H1 (cell line): ENCODE measurements around the gene ARMC5. TPM values are rescaled to one million over a fixed set of nuclear protein-coding genes. Genes with fewer than 3 reads are reported as not detected.

Experiments used
- CTCF ChIA-PET: fragments of 300-600 bp; sonication (Branson Sonifier 250); formaldehyde crosslinking; loops from one replicate; lab custom pipeline; 2021; ENCODE audit not compliant: partially characterized antibody; lab: Charles Lee
- POLR2A ChIA-PET: fragments of 300-600 bp; sonication (Branson Sonifier 250); formaldehyde crosslinking; loops from one replicate; lab custom pipeline; 2021; ENCODE audit warnings: inconsistent platforms; ENCODE audit not compliant: partially characterized antibody; lab: Charles Lee
- DNase-seq, 2 experiments: peaks; one replicate each; pipeline versions ENCODE4 v3.0.0 to v3.0.0-alpha.2; 2010 to 2022; ENCODE audit warnings: low spot score in 2 of 2, low read depth in 1 of 2, mixed read lengths in 1 of 2
- FAIRE-seq: peaks from 2 replicates; lab custom pipeline; 2011; peaks lifted over from hg19 to GRCh38; lab: Jason Lieb, UNC
- H2AFZ ChIP-seq: 2 replicates; pipeline ENCODE4 v1.8.1; 2012; ENCODE audit warnings: low read length, inconsistent platforms
- H2AK5ac ChIP-seq: 2 replicates; pipeline ENCODE4 v1.6.1; 2013; ENCODE audit warnings: low read depth, low read length
- H2BK120ac ChIP-seq: replicated peaks from 2 replicates; pipeline ENCODE3; 2013; ENCODE audit warnings: low read depth, low read length, inconsistent platforms
- H2BK12ac ChIP-seq: 2 replicates; pipeline ENCODE4 v1.6.1; 2013; ENCODE audit warnings: low read depth, low read length
- H2BK15ac ChIP-seq: 2 replicates; pipeline ENCODE4 v1.6.1; 2013; ENCODE audit warnings: low read length
- H2BK20ac ChIP-seq: 2 replicates; pipeline ENCODE4 v1.6.1; 2013; ENCODE audit warnings: low read length
- H2BK5ac ChIP-seq: 2 replicates; pipeline ENCODE4 v1.6.1; 2013; ENCODE audit warnings: low read depth, low read length
- H3K14ac ChIP-seq: 2 replicates; pipeline ENCODE4 v1.6.1; 2013; ENCODE audit warnings: inconsistent platforms; ENCODE audit not compliant: insufficient read length
- H3K18ac ChIP-seq: 2 replicates; pipeline ENCODE4 v1.6.1; 2013; ENCODE audit warnings: low read length; ENCODE audit errors: extremely low read depth
- H3K23ac ChIP-seq: 2 replicates; pipeline ENCODE4 v1.6.1; 2013; ENCODE audit warnings: inconsistent platforms; ENCODE audit not compliant: insufficient read length
- H3K23me2 ChIP-seq: 2 replicates; pipeline ENCODE4 v1.6.1; 2013; ENCODE audit warnings: low read depth, low read length
- H3K27ac ChIP-seq: 2 replicates; pipeline ENCODE4 v1.6.1; 2011; ENCODE audit warnings: low read depth, low read length, inconsistent platforms
- H3K27me3 ChIP-seq, 4 experiments: replicated peaks in 1 of 4; 1 replicate in 1 of 4; 2 replicates in 3 of 4; pipeline versions ENCODE4 v1.6.1 to v1.8.1; 2011 to 2013; ENCODE audit warnings: low read length in 3 of 4, mild to moderate bottlenecking in 3 of 4, inconsistent platforms in 2 of 4, mixed read lengths in 2 of 4, moderate library complexity in 1 of 4; ENCODE audit not compliant: control insufficient read depth in 3 of 4, insufficient read depth in 3 of 4; ENCODE audit errors: extremely low read depth in 1 of 4
- H3K36me3 ChIP-seq, 4 experiments: 2 replicates each; pipeline versions ENCODE4 v1.6.1 to v1.8.1; 2011 to 2013; ENCODE audit warnings: mild to moderate bottlenecking in 4 of 4, low read length in 3 of 4, moderate library complexity in 2 of 4, control low read depth in 1 of 4, inconsistent platforms in 1 of 4; ENCODE audit not compliant: insufficient read depth in 4 of 4, control insufficient read depth in 2 of 4
- H3K4ac ChIP-seq: replicated peaks from 2 replicates; pipeline ENCODE3; 2013; ENCODE audit warnings: low read length, low read depth, mixed read lengths, inconsistent platforms; ENCODE audit not compliant: insufficient read length
- H3K4me1 ChIP-seq, 4 experiments: replicated peaks in 1 of 4; 1 replicate in 1 of 4; 2 replicates in 3 of 4; pipeline versions ENCODE4 v1.6.1 to v1.8.1; 2011 to 2013; ENCODE audit warnings: low read length in 3 of 4, inconsistent platforms in 2 of 4, mixed read lengths in 1 of 4; ENCODE audit not compliant: insufficient read depth in 4 of 4, control insufficient read depth in 3 of 4
- H3K4me2 ChIP-seq, 2 experiments: 2 replicates each; pipeline versions ENCODE4 v1.6.1 to v1.8.1; 2011 to 2013; ENCODE audit warnings: low read depth in 2 of 2, low read length in 2 of 2, control low read depth in 1 of 2, inconsistent platforms in 1 of 2, mild to moderate bottlenecking in 1 of 2; ENCODE audit not compliant: insufficient read depth in 1 of 2
- H3K4me3 ChIP-seq, 4 experiments: fragments of 200-600, 300-600 bp in 1 of 4; sonication (generic), shearing (Covaris generic), sonication (Bioruptor Twin) in 1 of 4; 2 replicates each; pipeline versions ENCODE4 v1.5.1 to v1.8.1; 2011 to 2016; ENCODE audit warnings: low read length in 4 of 4, low read depth in 3 of 4, control low read depth in 2 of 4, inconsistent platforms in 2 of 4, mild to moderate bottlenecking in 2 of 4, mixed read lengths in 1 of 4, moderate library complexity in 1 of 4; ENCODE audit not compliant: insufficient read depth in 2 of 4; ENCODE audit errors: extremely low read depth in 1 of 4
- H3K56ac ChIP-seq: replicated peaks from 2 replicates; pipeline ENCODE3; 2013; ENCODE audit warnings: low read depth, mild to moderate bottlenecking, mixed read lengths, low read length, inconsistent platforms; ENCODE audit not compliant: insufficient read length
- H3K79me1 ChIP-seq: 2 replicates; pipeline ENCODE4 v1.6.1; 2013; ENCODE audit warnings: low read depth, low read length, control low read depth
- H3K79me2 ChIP-seq, 2 experiments: 2 replicates each; pipeline versions ENCODE4 v1.6.1 to v1.8.1; 2012 to 2013; ENCODE audit warnings: low read length in 2 of 2, mild to moderate bottlenecking in 2 of 2, inconsistent platforms in 1 of 2; ENCODE audit not compliant: insufficient read depth in 2 of 2, control insufficient read depth in 1 of 2
- H3K9ac ChIP-seq, 4 experiments: replicated peaks in 1 of 4; 1 replicate in 1 of 4; 2 replicates in 3 of 4; pipeline versions ENCODE4 v1.6.1 to v1.8.1; 2011 to 2013; ENCODE audit warnings: low read depth in 3 of 4, low read length in 3 of 4, control low read depth in 2 of 4, mild to moderate bottlenecking in 2 of 4, moderate library complexity in 2 of 4, inconsistent platforms in 1 of 4; ENCODE audit errors: extremely low read depth in 1 of 4
- H3K9me3 ChIP-seq, 2 experiments: 2 replicates each; pipeline versions ENCODE4 v1.6.1 to v1.8.1; 2012 to 2013; ENCODE audit warnings: mild to moderate bottlenecking in 2 of 2, moderate library complexity in 2 of 2, control low read depth in 1 of 2, inconsistent platforms in 1 of 2, low read depth in 1 of 2, low read length in 1 of 2, mixed read lengths in 1 of 2; ENCODE audit not compliant: insufficient read depth in 2 of 2
- H4K20me1 ChIP-seq, 2 experiments: replicated peaks in 1 of 2; 2 replicates each; pipeline versions ENCODE3 to v1.8.1; 2011 to 2013; ENCODE audit warnings: inconsistent platforms in 2 of 2, low read length in 2 of 2, mild to moderate bottlenecking in 1 of 2; ENCODE audit not compliant: insufficient read depth in 2 of 2, control insufficient read depth in 1 of 2
- H4K5ac ChIP-seq: 2 replicates; pipeline ENCODE4 v1.6.1; 2013; ENCODE audit warnings: low read length, low read depth, mixed read lengths, inconsistent platforms; ENCODE audit not compliant: insufficient read length
- H4K8ac ChIP-seq: 2 replicates; pipeline ENCODE4 v1.8.0; 2013; ENCODE audit warnings: mild to moderate bottlenecking, moderate library complexity, low read length, inconsistent platforms; ENCODE audit not compliant: insufficient read depth; ENCODE audit errors: extremely low read depth
- H4K91ac ChIP-seq: replicated peaks from 2 replicates; pipeline ENCODE3; 2013; ENCODE audit warnings: low read length, mixed read lengths, inconsistent platforms; ENCODE audit not compliant: insufficient read length
- CTBP2 ChIP-seq: IDR thresholded peaks from 2 replicates; pipeline ENCODE4 v1.7.0; 2011; ENCODE audit warnings: borderline replicate concordance, mild to moderate bottlenecking, moderate library complexity, mixed read lengths, low read length; ENCODE audit not compliant: insufficient read depth, insufficient read length
- KDM4A ChIP-seq: IDR thresholded peaks from one replicate; pipeline ENCODE4 v1.7.1; 2012; ENCODE audit warnings: low read depth, mild to moderate bottlenecking, moderate library complexity, low read length, inconsistent platforms; ENCODE audit not compliant: severe bottlenecking
- RBBP5 ChIP-seq: IDR thresholded peaks from 2 replicates; pipeline ENCODE4 v1.7.1; 2012; ENCODE audit warnings: low read depth, mild to moderate bottlenecking, inconsistent platforms, low read length, moderate library complexity, borderline replicate concordance
- SIN3A ChIP-seq, 2 experiments: IDR thresholded peaks in 1 of 2; conservative IDR thresholded peaks in 1 of 2; 2 replicates each; pipeline ENCODE4 v1.6.1; 2011 to 2012; ENCODE audit warnings: low read length in 2 of 2, improper control_type of control experiment in 1 of 2, low read depth in 1 of 2, mild to moderate bottlenecking in 1 of 2
- ZNF274 ChIP-seq: IDR thresholded peaks from 2 replicates; pipeline ENCODE4 v1.7.0; 2012; ENCODE audit warnings: low read length, borderline replicate concordance; ENCODE audit errors: extremely low read depth
- WGBS, 2 experiments: shearing (Covaris generic) in 1 of 2; methylation state at CpG; one replicate each; pipeline versions ENCODE4 v1.1.6 to v1.1.7; 2013 to 2015; ENCODE audit warnings: low lambda C conversion rate in 2 of 2, mixed read lengths in 2 of 2, inconsistent platforms in 1 of 2, low coverage in 1 of 2, missing lambda C conversion rate in 1 of 2; ENCODE audit not compliant: insufficient replicate concordance in 2 of 2, insufficient coverage in 1 of 2, insufficient read length in 1 of 2; ENCODE audit errors: extremely low coverage in 1 of 2, missing lambda C conversion rate in 1 of 2; 5-methylcytosine and 5-hydroxymethylcytosine counted together
- polyA plus RNA-seq, 7 experiments: library from polyadenylated mRNA; depleted of rRNA in 3 of 7; stranded (reverse) in 5 of 7; unstranded in 2 of 7; fragments of >200 nt in 5 of 7; fragments of 200-250 nt in 2 of 7; gene quantifications; 1 replicate in 5 of 7; 2 replicates in 1 of 7; 4 replicates in 1 of 7; pipeline versions ENCODE4 v1.2.1 to v1.2.3, GENCODE V29; 2011 to 2013; ENCODE audit warnings: missing spikeins in 2 of 7, mixed read lengths in 2 of 7
- total RNA-seq: library from RNA; stranded (reverse); fragmentation: NEBNext Ultra II Directional; extraction: Animal tissue kit (Norgen Biotek cat#: 25700); gene quantifications from 2 replicates; pipeline ENCODE4 v1.2.1, GENCODE V29; 2021

ARMC5 gene
- total and polyA plus RNA-seq, 2 of the 8 experiments (the other 6 are each of a cell fraction or from before 2014, with no cell fraction given), result 7.8 to 8.7 TPM

GRCh38 chr16:31429796-31430195, 29.5 kb upstream of the ARMC5 start:
- H3K79me2 ChIP-seq, result no peaks in the 10 kb centered on the region
- H3K23ac ChIP-seq, result no peak overlapping the region
- H2BK120ac ChIP-seq, result no peak overlapping the region
- H3K36me3 ChIP-seq, result no peaks in the 10 kb centered on the region
- ChIA-PET POLR2A (interaction anchor here (1.2 to 2.5 kb wide), 3 partner anchors 28 to 250 kb away, joined by 3 to 10 read pairs (median 3); partner anchors contain the start of gene FUS), CTCF (interaction anchor here (0.5 to 5.8 kb wide), 5 partner anchors 9 to 216 kb away, joined by 3 to 36 read pairs (median 4); partner anchors contain the start of genes TRIM72 and ZNF843)
- H3K9ac ChIP-seq, result no peak overlapping the region
- DNase-seq, result no peak
- H3K79me1 ChIP-seq, result no peaks in the 10 kb centered on the region
- H2BK15ac ChIP-seq, result no peak overlapping the region
- no peak overlapping the region for H2AK5ac ChIP-seq
- H4K20me1 ChIP-seq, result no peaks in the 10 kb centered on the region
- H3K18ac ChIP-seq, result no peak overlapping the region
- no peak overlapping the region for H2AFZ ChIP-seq
- WGBS, 2 experiments, result 67% methylated on average over 3 of the region's 3 CpGs; no CpG with 5 or more reads in 1 of the 2 experiments
- no peak overlapping the region for H2BK12ac ChIP-seq
- H3K9me3 ChIP-seq, result peaks cover 5 to 6% of the 10 kb centered on the region in 2 experiments
- H4K91ac ChIP-seq, result no peak overlapping the region
- no peak overlapping the region for H3K27ac ChIP-seq
- no peak overlapping the region for H2BK5ac ChIP-seq
- H3K14ac ChIP-seq, result no peak overlapping the region
- no peak overlapping the region for H4K8ac ChIP-seq
- H4K5ac ChIP-seq, result no peak overlapping the region
- H3K4me3 ChIP-seq, result no peak overlapping the region
- no peak for TF ChIP-seq RBBP5
- TF ChIP-seq KDM4A, result no peak
- no peak for TF ChIP-seq CTBP2
- TF ChIP-seq SIN3A (conservative IDR thresholded peaks at IDR 0.05 in 1 of 2, IDR thresholded peaks at IDR 0.05 in 1 of 2; ENCODE audit: low read depth in 1 of 2, low read length in 2 of 2), result no peak
- TF ChIP-seq ZNF274, result no peak
- TF ChIP-seq, all 59 proteins: peak for 0
- FAIRE-seq, result no peak
- H2BK20ac ChIP-seq, result no peak overlapping the region
- H3K27me3 ChIP-seq, result peaks cover 5 to 25% (median 24%) of the 10 kb centered on the region in 4 experiments
- peaks cover 2% of the 10 kb centered on the region; the same call in 1 of the 2 replicates for H3K23me2 ChIP-seq
- H3K4me1 ChIP-seq, result no peaks in the 10 kb centered on the region; a peak in 2 of 7 replicates
- H3K4ac ChIP-seq, result no peak overlapping the region
- no peak overlapping the region for H3K56ac ChIP-seq
- H3K4me2 ChIP-seq, result no peak overlapping the region
